Activated T-cell treated with anti-CD3 and anti-CD28 coated beads, Interleukin-2, amount 50 U/mL, for 48 hours (primary cell): ENCODE data around the gene RPTOR.

Experiments
- DNase-seq, 2 experiments: peaks; one replicate each; pipeline ENCODE4 v3.0.0-alpha.2; 2020

Gene RPTOR

GRCh38 chr17:80969674-80970043 lies 425.0 kb downstream of the RPTOR start:
- no peak for DNase-seq

- DNase-seq, result peak; percentile 52 to 64
These were observed 425.6 kb downstream of the RPTOR start for GRCh38 chr17:80970044-80970761.

- DNase-seq, result no peak
These were observed 426.4 kb downstream of the RPTOR start for GRCh38 chr17:80970762-80971703.

GRCh38 chr17:80971704-80972304 lies 427.2 kb downstream of the RPTOR start:
- no peak for DNase-seq

GRCh38 chr17:80976701-80977100 lies 432.1 kb downstream of the RPTOR start:
- no peak for DNase-seq

- no peak for DNase-seq
These were observed 432.5 kb downstream of the RPTOR start for GRCh38 chr17:80977172-80977571.

GRCh38 chr17:80978499-80979497 lies 434.2 kb downstream of the RPTOR start:
- no peak for DNase-seq

- DNase-seq, result no peak
These were observed 435.1 kb downstream of the RPTOR start for GRCh38 chr17:80979547-80980378.

- peak; percentile 59 to 61 for DNase-seq
These were observed 435.9 kb downstream of the RPTOR start for GRCh38 chr17:80980397-80981061.

GRCh38 chr17:80981062-80981902 lies 436.6 kb downstream of the RPTOR start:
- DNase-seq, result peak; percentile 59 to 71

GRCh38 chr17:80981929-80982425 lies 437.3 kb downstream of the RPTOR start:
- DNase-seq, result no peak

GRCh38 chr17:80982426-80982974 lies 437.9 kb downstream of the RPTOR start:
- DNase-seq, result no peak

- no peak for DNase-seq
These were observed 438.9 kb downstream of the RPTOR start for GRCh38 chr17:80983545-80983944.

- DNase-seq, result no peak
These were observed 440.1 kb downstream of the RPTOR start for GRCh38 chr17:80984749-80985148.

- no peak for DNase-seq
These were observed 441.4 kb downstream of the RPTOR start for GRCh38 chr17:80986046-80986445.

- DNase-seq, result no peak
These were observed 442.3 kb downstream of the RPTOR start for GRCh38 chr17:80986816-80987475.

- no peak for DNase-seq
These were observed 443.4 kb downstream of the RPTOR start for GRCh38 chr17:80987941-80988461.

GRCh38 chr17:80989586-80989913 lies 444.9 kb downstream of the RPTOR start:
- no peak for DNase-seq
